Ascending aorta (tissue), 2 donors: ENCODE data around the gene IFI27L2. TPM values are rescaled to one million over a fixed set of nuclear protein-coding genes. Genes with fewer than 3 reads are reported as not detected.
A peak's percentile ranks its signal among the peaks of the same experiment; 100 is the strongest.

Source experiments
- DNase-seq, 2 donors: peaks; one replicate each; pipeline ENCODE4 v3.0.0-alpha.2; 2019; ENCODE audit warnings: low spot score in 2 of 2
- H3K27ac ChIP-seq, 2 donors: fragments of 200-600 bp; sonication (generic); one replicate each; pipeline ENCODE4 v1.5.1; 2016 to 2017; ENCODE audit warnings: mild to moderate bottlenecking in 1 of 2
- H3K27me3 ChIP-seq: fragments of 200-600 bp; sonication (generic); one replicate; pipeline ENCODE4 v1.5.1; 2017
- H3K36me3 ChIP-seq, 2 donors: fragments of 200-600 bp; sonication (generic); one replicate each; pipeline ENCODE4 v1.5.1; 2016
- H3K4me1 ChIP-seq, 2 donors: fragments of 200-600 bp; sonication (generic); one replicate each; pipeline ENCODE4 v1.5.1; 2016 to 2017; ENCODE audit warnings: mild to moderate bottlenecking in 1 of 2
- H3K4me3 ChIP-seq, 2 donors: fragments of 200-600 bp; sonication (generic); one replicate each; pipeline ENCODE4 v1.5.1; 2016 to 2017; ENCODE audit warnings: mild to moderate bottlenecking in 1 of 2
- H3K9me3 ChIP-seq, 2 donors: fragments of 200-600 bp; sonication (generic); one replicate each; pipeline ENCODE4 v1.5.1; 2016
- CTCF ChIP-seq, 3 experiments: fragments of 200-600 bp in 2 of 3; fragments of 450-650 bp in 1 of 3; sonication (generic) in 2 of 3; IDR thresholded peaks; one replicate each; pipeline ENCODE4 v1.5.1; 2016 to 2019; ENCODE audit warnings: antibody characterized with exemption in 3 of 3, mild to moderate bottlenecking in 1 of 3, moderate library complexity in 1 of 3
- intact Hi-C: fragments of 100-400 bp; cut with DNase I; formaldehyde crosslinking; loops from one replicate; pipeline ENCODE4 v1.15.1; 2023
- total RNA-seq: library from RNA; depleted of rRNA; stranded (reverse); fragments of >200 nt; gene quantifications from one replicate; pipeline ENCODE4 v1.1.0, GENCODE V29; 2016

Gene IFI27L2
- total RNA-seq, 1 donor from 2014 or later: 36.0 TPM

DNA sequence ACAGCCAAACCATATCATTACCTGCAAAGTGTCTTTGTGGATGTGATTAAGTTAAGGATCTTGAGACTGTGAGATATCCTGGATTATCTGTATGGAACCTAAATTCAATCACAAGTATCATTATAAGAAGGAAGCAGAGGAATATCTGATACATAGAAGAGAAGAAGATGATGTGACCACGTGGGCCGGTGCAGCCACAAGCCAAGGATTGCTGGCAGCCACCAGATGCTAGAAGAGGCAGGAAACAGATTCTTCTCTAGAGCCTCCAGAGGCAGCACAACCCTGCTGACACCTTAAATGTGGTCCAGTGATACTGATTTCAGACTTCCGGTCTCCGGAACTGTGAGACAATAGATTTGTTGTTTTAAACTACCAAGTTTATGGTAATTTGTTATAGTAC, 6.1 kb upstream of the IFI27L2 start:
- intact Hi-C loops: loop anchor here (5.0 to 10.0 kb wide), 3 partner anchors 83 to 349 kb away; no protein-coding TSS in a partner anchor
- H3K27me3 ChIP-seq: no peaks in the 10 kb centered on the region

DNA sequence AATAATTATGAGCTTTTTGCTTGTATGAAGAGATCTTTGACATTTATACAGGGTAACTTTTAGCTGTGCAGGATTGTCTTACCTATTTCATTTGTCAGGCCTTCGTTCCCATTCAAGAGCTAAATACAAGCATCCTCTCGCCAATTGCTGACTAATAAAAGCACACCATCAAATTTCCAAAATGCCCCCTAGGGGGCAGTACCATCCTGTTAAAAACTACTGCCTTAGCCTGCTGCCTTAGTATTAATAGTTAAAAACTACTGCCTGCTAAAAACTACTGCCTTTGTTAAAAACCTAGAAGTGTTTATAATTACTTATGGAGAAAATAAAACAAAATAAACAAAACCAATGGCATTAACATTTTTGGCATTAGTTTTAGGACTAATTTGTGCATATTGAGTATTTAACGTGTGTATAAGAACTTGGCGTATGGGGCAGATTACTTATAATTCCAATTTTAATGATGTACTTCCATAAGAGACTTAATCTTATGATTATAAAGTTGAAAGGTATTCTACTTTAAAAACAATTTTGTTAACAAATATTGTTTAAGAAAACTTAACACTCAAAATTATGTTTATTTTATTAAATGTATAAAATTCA, 3.0 kb upstream of the IFI27L2 start:
- H3K27ac ChIP-seq: no peak overlapping the region
- DNase-seq: peak in 1 of 2 donors; percentile 80
- TF ChIP-seq CTCF (IDR thresholded peaks at IDR 0.05): peak; percentile 57 to 78 (median 74)
- peaks cover 0 to 5% of the 10 kb centered on the region in 2 donors for H3K4me1 ChIP-seq
- H3K36me3 ChIP-seq: no peaks in the 10 kb centered on the region
- intact Hi-C loops: loop anchor here (2.0 to 10.0 kb wide), 2 partner anchors 42 to 352 kb away; partner anchors contain the start of gene PPP4R4
- H3K9me3 ChIP-seq: no peaks in the 10 kb centered on the region
- no peak overlapping the region for H3K4me3 ChIP-seq
- H3K27me3 ChIP-seq: no peaks in the 10 kb centered on the region

More for the DNA sequence above, 6.1 kb upstream of the IFI27L2 start:
- H3K4me3 ChIP-seq: no peak overlapping the region
- H3K36me3 ChIP-seq: no peaks in the 10 kb centered on the region
- peaks cover 0 to under 1% of the 10 kb centered on the region in 2 donors for H3K4me1 ChIP-seq
- DNase-seq: no peak
- no peak for TF ChIP-seq CTCF (IDR thresholded peaks at IDR 0.05)
- H3K27ac ChIP-seq: no peak overlapping the region
- H3K9me3 ChIP-seq: no peaks in the 10 kb centered on the region

DNA sequence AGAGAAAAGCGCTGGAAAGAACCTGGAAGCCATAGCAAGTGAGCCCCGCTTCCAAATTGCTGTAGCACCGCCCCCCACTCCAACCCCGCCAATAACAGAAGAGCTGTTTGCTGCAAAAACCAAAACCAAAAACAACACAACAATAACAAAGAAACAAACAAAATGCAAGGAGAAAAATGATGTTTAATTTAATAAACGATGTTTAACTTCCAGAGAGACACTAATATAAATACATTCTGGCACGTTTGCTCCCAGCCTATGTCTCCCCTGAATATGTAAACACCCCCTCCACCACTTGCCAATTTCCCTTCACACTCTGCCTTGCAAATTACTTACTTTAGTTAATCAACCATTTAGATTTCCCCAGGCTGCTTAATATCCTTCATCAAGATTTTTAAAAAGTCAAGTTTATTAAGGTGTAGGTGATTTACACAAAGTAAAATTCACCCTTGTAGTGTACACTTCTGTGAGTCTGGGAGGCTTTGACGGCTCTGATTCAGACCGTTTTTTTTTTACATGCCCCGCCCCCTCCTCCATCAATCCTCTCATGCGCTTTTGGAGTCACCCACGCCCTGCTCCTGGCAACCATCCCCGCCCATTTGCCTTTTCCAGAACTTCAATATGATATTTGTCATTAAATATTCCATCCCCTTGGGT, 482 bp upstream of the IFI27L2 start:
- H3K9me3 ChIP-seq: no peaks in the 10 kb centered on the region
- H3K27me3 ChIP-seq: no peaks in the 10 kb centered on the region
- H3K36me3 ChIP-seq: no peaks in the 10 kb centered on the region
- DNase-seq: peak in 1 of 2 donors; percentile 72
- no peak for TF ChIP-seq CTCF (IDR thresholded peaks at IDR 0.05)
- intact Hi-C loops: loop anchor here (1.0 to 10.0 kb wide), 3 partner anchors 49 to 355 kb away; partner anchors contain the start of genes DDX24, IFI27L1 and OTUB2
- peak overlapping the region; percentile 67 to 70 for H3K4me3 ChIP-seq
- peak overlapping the region; percentile 74 to 88 for H3K27ac ChIP-seq
- peaks cover 0 to 5% of the 10 kb centered on the region in 2 donors for H3K4me1 ChIP-seq

GRCh38 chr14:94128216-94128839, 1.1 kb downstream of the IFI27L2 start:
- H3K36me3 ChIP-seq: no peaks in the 10 kb centered on the region
- peaks cover 0 to 5% of the 10 kb centered on the region in 2 donors for H3K4me1 ChIP-seq
- H3K27ac ChIP-seq: peak overlapping the region; percentile 74 to 88
- no peaks in the 10 kb centered on the region for H3K27me3 ChIP-seq
- peak overlapping the region in 1 of 2 donors; percentile 67 for H3K4me3 ChIP-seq
- no peak for TF ChIP-seq CTCF (IDR thresholded peaks at IDR 0.05)
- DNase-seq: peak in 1 of 2 donors; percentile 52
- H3K9me3 ChIP-seq: no peaks in the 10 kb centered on the region
- intact Hi-C loops: loop anchor here (2.0 kb wide), 1 partner anchor 102 kb away; the partner anchor contains the start of gene OTUB2

GRCh38 chr14:94127330-94127729, 2.1 kb downstream of the IFI27L2 start:
- DNase-seq: peak in 1 of 2 donors; percentile 51
- no peaks in the 10 kb centered on the region for H3K36me3 ChIP-seq
- H3K9me3 ChIP-seq: no peaks in the 10 kb centered on the region
- no peak overlapping the region for H3K27ac ChIP-seq
- peaks cover 0 to 5% of the 10 kb centered on the region in 2 donors for H3K4me1 ChIP-seq
- H3K4me3 ChIP-seq: no peak overlapping the region
- intact Hi-C loops: no loop called here
- no peaks in the 10 kb centered on the region for H3K27me3 ChIP-seq
- no peak for TF ChIP-seq CTCF (IDR thresholded peaks at IDR 0.05)
